Measurements from ENCODE around the gene CDRT4. TPM values are rescaled to one million over a fixed set of nuclear protein-coding genes. Genes with fewer than 3 reads are reported as not detected.

The CDRT4 gene
- total and polyA plus RNA-seq, 10 of the 15 experiments (the other 5 are each of a cell fraction or from before 2014, with no cell fraction given): 0.11 to 1.3 (median 0.51) TPM; not detected in 3

DNA sequence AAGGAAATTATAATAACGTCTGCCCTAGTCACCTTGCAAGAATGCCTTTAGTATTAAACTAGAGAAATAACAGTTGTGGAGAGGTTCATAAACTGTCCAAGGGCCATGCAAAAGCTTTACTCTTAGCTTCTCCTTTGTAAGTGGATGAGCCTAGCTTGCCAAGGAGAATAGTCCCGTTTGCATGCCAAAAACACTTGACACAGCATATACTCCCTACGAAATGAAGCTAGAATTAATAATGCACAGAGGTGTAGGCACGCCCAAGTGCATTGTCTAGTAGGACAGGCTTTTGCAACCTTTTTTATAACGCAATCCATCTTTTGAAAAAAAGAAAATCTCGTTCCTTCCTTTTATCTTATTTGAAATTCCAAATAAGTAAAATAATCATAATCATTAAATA lies 12.8 kb upstream of the CDRT4 start:
- ChIA-PET CTCF (interaction anchor here (2.2 kb wide), 1 partner anchor 23 kb away, joined by 6 read pairs; no protein-coding TSS in a partner anchor), RAD21 (ENCODE audit: unreplicated experiment) (no interaction called here), POLR2A (no interaction called here), SMC1A (ENCODE audit: uncharacterized antibody, unreplicated experiment) (no interaction called here)
- no peak overlapping the region for H3K4me2 ChIP-seq (ENCODE audit: control insufficient read depth, insufficient read depth)
- no peaks in the 10 kb centered on the region for H3K4me1 ChIP-seq (ENCODE audit: control insufficient read depth, insufficient read depth, low read length)
- TF ChIP-seq CBX5 (IDR thresholded peaks at IDR 0.05; ENCODE audit: low read depth) (no peak), ASH2L (IDR thresholded peaks at IDR 0.05; ENCODE audit: borderline replicate concordance, low read depth) (no peak), SMC3 (IDR thresholded peaks at IDR 0.05; ENCODE audit: borderline replicate concordance, low read length) (no peak), SRF (IDR thresholded peaks at IDR 0.05; ENCODE audit: low read depth in 2 of 2, low read length in 2 of 2) (no peak), TARDBP (IDR thresholded peaks at IDR 0.05; ENCODE audit: borderline replicate concordance) (no peak), CHD1 (IDR thresholded peaks at IDR 0.05; ENCODE audit: low read depth, low read length) (no peak), ZBED1 (IDR thresholded peaks at IDR 0.05; ENCODE audit: borderline replicate concordance) (no peak), EED (IDR thresholded peaks at IDR 0.05; ENCODE audit: low read depth) (no peak), ZNF217 (IDR thresholded peaks at IDR 0.05) (no peak), CREB1 (IDR thresholded peaks at IDR 0.05; ENCODE audit: low read depth) (no peak), NFIC (IDR thresholded peaks at IDR 0.05; ENCODE audit: low read depth, low read length) (no peak), RAD51 (IDR thresholded peaks at IDR 0.05) (no peak), KAT2A (conservative IDR thresholded peaks at IDR 0.05; ENCODE audit: control insufficient read depth, low read depth, low read length) (no peak)
- TF ChIP-seq, protein P1, sequence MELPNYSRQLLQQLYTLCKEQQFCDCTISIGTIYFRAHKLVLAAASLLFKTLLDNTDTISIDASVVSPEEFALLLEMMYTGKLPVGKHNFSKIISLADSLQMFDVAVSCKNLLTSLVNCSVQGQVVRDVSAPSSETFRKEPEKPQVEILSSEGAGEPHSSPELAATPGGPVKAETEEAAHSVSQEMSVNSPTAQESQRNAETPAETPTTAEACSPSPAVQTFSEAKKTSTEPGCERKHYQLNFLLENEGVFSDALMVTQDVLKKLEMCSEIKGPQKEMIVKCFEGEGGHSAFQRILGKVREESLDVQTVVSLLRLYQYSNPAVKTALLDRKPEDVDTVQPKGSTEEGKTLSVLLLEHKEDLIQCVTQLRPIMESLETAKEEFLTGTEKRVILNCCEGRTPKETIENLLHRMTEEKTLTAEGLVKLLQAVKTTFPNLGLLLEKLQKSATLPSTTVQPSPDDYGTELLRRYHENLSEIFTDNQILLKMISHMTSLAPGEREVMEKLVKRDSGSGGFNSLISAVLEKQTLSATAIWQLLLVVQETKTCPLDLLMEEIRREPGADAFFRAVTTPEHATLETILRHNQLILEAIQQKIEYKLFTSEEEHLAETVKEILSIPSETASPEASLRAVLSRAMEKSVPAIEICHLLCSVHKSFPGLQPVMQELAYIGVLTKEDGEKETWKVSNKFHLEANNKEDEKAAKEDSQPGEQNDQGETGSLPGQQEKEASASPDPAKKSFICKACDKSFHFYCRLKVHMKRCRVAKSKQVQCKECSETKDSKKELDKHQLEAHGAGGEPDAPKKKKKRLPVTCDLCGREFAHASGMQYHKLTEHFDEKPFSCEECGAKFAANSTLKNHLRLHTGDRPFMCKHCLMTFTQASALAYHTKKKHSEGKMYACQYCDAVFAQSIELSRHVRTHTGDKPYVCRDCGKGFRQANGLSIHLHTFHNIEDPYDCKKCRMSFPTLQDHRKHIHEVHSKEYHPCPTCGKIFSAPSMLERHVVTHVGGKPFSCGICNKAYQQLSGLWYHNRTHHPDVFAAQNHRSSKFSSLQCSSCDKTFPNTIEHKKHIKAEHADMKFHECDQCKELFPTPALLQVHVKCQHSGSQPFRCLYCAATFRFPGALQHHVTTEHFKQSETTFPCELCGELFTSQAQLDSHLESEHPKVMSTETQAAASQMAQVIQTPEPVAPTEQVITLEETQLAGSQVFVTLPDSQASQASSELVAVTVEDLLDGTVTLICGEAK (IDR thresholded peaks at IDR 0.05; ENCODE audit: borderline replicate concordance): no peak
- 18% methylated on average over 6 of the region's 6 CpGs for WGBS (ENCODE audit: insufficient coverage, insufficient replicate concordance, low lambda C conversion rate, missing lambda C conversion rate)
- ATAC-seq (no peak), FAIRE-seq (no peak), DNase-seq (ENCODE audit: low read depth, low spot score) (no peak)
- H4K20me1 ChIP-seq (ENCODE audit: control insufficient read depth, insufficient read depth): no peaks in the 10 kb centered on the region
- intact Hi-C loops (cut with micrococcal nuclease; ENCODE audit: unreplicated experiment) (no loop called here), in situ Hi-C loops (cut with MboI) (no loop called here)
- no peak overlapping the region for H3K9ac ChIP-seq (ENCODE audit: control insufficient read depth, insufficient read depth, low read length)
- no TSS peak for BruUV-seq (replicated peaks)
- H2AFZ ChIP-seq (ENCODE audit: control insufficient read depth, low read depth, low read length): no peak overlapping the region
- no peaks in the 10 kb centered on the region for H3K36me3 ChIP-seq (ENCODE audit: control insufficient read depth in 2 of 2, insufficient read depth in 2 of 2, low read length in 1 of 2)
- H3K4me3 ChIP-seq: no peak overlapping the region
- no peaks in the 10 kb centered on the region for H3K79me2 ChIP-seq (ENCODE audit: control insufficient read depth, insufficient read depth, low read length)
- no peak overlapping the region for H3K27ac ChIP-seq (ENCODE audit: control insufficient read depth, insufficient read depth)
- no peaks in the 10 kb centered on the region for H3K27me3 ChIP-seq (replicated peaks in 1 of 2; ENCODE audit: control insufficient read depth in 2 of 2, insufficient read depth in 2 of 2, low read length in 1 of 2)
- H3K9me3 ChIP-seq (replicated peaks; ENCODE audit: control insufficient read depth, insufficient read depth, low read length): no peaks in the 10 kb centered on the region
